SK-N-SH (cell line): Measurements from ENCODE around the gene TAMM41. TPM values are rescaled to one million over a fixed set of nuclear protein-coding genes. Genes with fewer than 3 reads are reported as not detected.

ENCODE experiments used
- CTCF ChIA-PET: fragments of 300-600, 350-600 bp; formaldehyde crosslinking; extraction: SDS; loops from one replicate; lab custom pipeline; 2021; lab: Yijun Ruan, JAX
- POLR2A ChIA-PET: fragments of 350-600 bp; sonication (Branson Sonifier 250); formaldehyde crosslinking; extraction: SDS; loops from one replicate; lab custom pipeline; 2020; ENCODE audit warnings: antibody characterized with exemption, inconsistent platforms; lab: Yijun Ruan, JAX
- DNase-seq: peaks from one replicate; pipeline ENCODE4 v3.0.0; 2012
- H2AFZ ChIP-seq: fragments of 200-600 bp; sonication (generic); 2 replicates; pipeline ENCODE4 v1.8.1; 2016; ENCODE audit warnings: antibody characterized with exemption, mild to moderate bottlenecking, low read depth
- H3F3A ChIP-seq: fragments of 200-600 bp; sonication (generic); replicated peaks from 2 replicates; pipeline ENCODE3; 2016; ENCODE audit warnings: antibody characterized with exemption, mild to moderate bottlenecking; ENCODE audit not compliant: insufficient read depth
- H3K27ac ChIP-seq, 2 experiments: fragments of 200-500 bp in 1 of 2; fragments of 200-600 bp in 1 of 2; sonication (Bioruptor generic) in 1 of 2; sonication (generic), shearing (Covaris generic) in 1 of 2; 2 replicates each; pipeline versions ENCODE4 v1.5.1 to v1.6.1; 2014 to 2016; ENCODE audit warnings: low read depth in 2 of 2, inconsistent platforms in 1 of 2, low read length in 1 of 2, mild to moderate bottlenecking in 1 of 2, mixed read lengths in 1 of 2
- H3K27me3 ChIP-seq: fragments of 200-600 bp; sonication (generic), shearing (Covaris generic); 2 replicates; pipeline ENCODE4 v1.6.1; 2016; ENCODE audit warnings: mixed run types; ENCODE audit not compliant: insufficient read depth
- H3K36me3 ChIP-seq, 2 experiments: fragments of 200-500 bp in 1 of 2; fragments of 200-600 bp in 1 of 2; sonication (Bioruptor generic) in 1 of 2; sonication (generic) in 1 of 2; replicated peaks in 1 of 2; 2 replicates each; pipeline versions ENCODE3 to v1.5.1; 2014 to 2016; ENCODE audit warnings: low read length in 1 of 2, mild to moderate bottlenecking in 1 of 2; ENCODE audit not compliant: insufficient read depth in 2 of 2, control insufficient read depth in 1 of 2
- H3K4me1 ChIP-seq, 2 experiments: fragments of 200-500 bp in 1 of 2; fragments of 200-600 bp in 1 of 2; sonication (Bioruptor generic) in 1 of 2; sonication (generic), shearing (Covaris generic) in 1 of 2; 2 replicates each; pipeline versions ENCODE4 v1.5.1 to v1.6.1; 2014 to 2016; ENCODE audit warnings: low read depth in 1 of 2, low read length in 1 of 2, mixed run types in 1 of 2; ENCODE audit not compliant: insufficient read depth in 2 of 2, control insufficient read depth in 1 of 2
- H3K4me2 ChIP-seq: fragments of 200-600 bp; sonication (generic), shearing (Covaris generic); 2 replicates; pipeline ENCODE4 v1.6.1; 2017; ENCODE audit warnings: mixed run types
- H3K4me3 ChIP-seq, 2 experiments: fragments of 200-500 bp in 1 of 2; fragments of 200-600 bp in 1 of 2; sonication (Bioruptor generic) in 1 of 2; sonication (generic), shearing (Covaris generic) in 1 of 2; 2 replicates each; pipeline versions ENCODE4 v1.5.1 to v1.8.1; 2014 to 2016; ENCODE audit warnings: low read depth in 2 of 2, inconsistent platforms in 1 of 2, low read length in 1 of 2, mild to moderate bottlenecking in 1 of 2, mixed read lengths in 1 of 2, moderate library complexity in 1 of 2
- H3K79me2 ChIP-seq: fragments of 200-600 bp; sonication (generic); 2 replicates; pipeline ENCODE4 v1.8.1; 2017; ENCODE audit warnings: mild to moderate bottlenecking; ENCODE audit not compliant: insufficient read depth
- H3K9ac ChIP-seq: fragments of 200-600 bp; sonication (generic); 2 replicates; pipeline ENCODE4 v1.6.1; 2017; ENCODE audit warnings: mixed run types
- H3K9me2 ChIP-seq: fragments of 200-600 bp; sonication (generic); 2 replicates; pipeline ENCODE4 v1.6.1; 2017; ENCODE audit warnings: mixed run types
- H3K9me3 ChIP-seq: fragments of 200-600 bp; sonication (generic); 2 replicates; pipeline ENCODE4 v1.6.1; 2017; ENCODE audit warnings: mixed run types, mild to moderate bottlenecking, moderate library complexity
- H4K20me1 ChIP-seq: fragments of 200-600 bp; sonication (generic); 2 replicates; pipeline ENCODE4 v1.6.1; 2017; ENCODE audit warnings: mild to moderate bottlenecking, mixed run types; ENCODE audit not compliant: insufficient read depth
- CHD2 ChIP-seq: fragments of 150-350 bp; IDR thresholded peaks from 2 replicates; pipeline ENCODE4 v1.6.1; 2018; ENCODE audit warnings: low read length; ENCODE audit not compliant: partially characterized antibody
- ELF1 ChIP-seq: IDR thresholded peaks from 2 replicates; pipeline ENCODE4 v1.4.0; 2012
- EZH2phosphoT487 ChIP-seq: fragments of 200-600 bp; sonication (generic); IDR thresholded peaks from 2 replicates; pipeline ENCODE4 v1.6.1; 2017; ENCODE audit warnings: low read depth, mixed run types, mild to moderate bottlenecking, antibody characterized with exemption, moderate library complexity, borderline replicate concordance
- FOSL2 ChIP-seq: IDR thresholded peaks from 2 replicates; pipeline ENCODE4 v1.4.0; 2012; ENCODE audit warnings: low read depth, mild to moderate bottlenecking, moderate library complexity, borderline replicate concordance
- FOXM1 ChIP-seq: IDR thresholded peaks from 2 replicates; pipeline ENCODE4 v1.4.0; 2012; ENCODE audit warnings: low read depth, mild to moderate bottlenecking
- GATA2 ChIP-seq: sonication (generic); formaldehyde crosslinking; IDR thresholded peaks from 2 replicates; pipeline ENCODE4 v1.5.0; 2020; ENCODE audit warnings: mild to moderate bottlenecking, missing genetic modification reagents
- IRF3 ChIP-seq: fragments of 150-350 bp; IDR thresholded peaks from 2 replicates; pipeline ENCODE4 v1.6.1; 2016; ENCODE audit warnings: mild to moderate bottlenecking, low read depth, low read length
- JUND ChIP-seq: IDR thresholded peaks from 2 replicates; pipeline ENCODE4 v1.4.0; 2012
- NRF1 ChIP-seq: IDR thresholded peaks from 2 replicates; pipeline ENCODE4 v1.6.1; 2012; ENCODE audit warnings: low read depth, mild to moderate bottlenecking, low read length
- REST ChIP-seq: IDR thresholded peaks from 2 replicates; pipeline ENCODE4 v1.6.1; 2012; ENCODE audit warnings: mild to moderate bottlenecking, low read depth, low read length, moderate library complexity
- RFX5 ChIP-seq: IDR thresholded peaks from 2 replicates; pipeline ENCODE4 v1.6.1; 2012; ENCODE audit warnings: mild to moderate bottlenecking, improper control_type of control experiment, low read length
- SIN3A ChIP-seq: IDR thresholded peaks from 2 replicates; pipeline ENCODE4 v1.6.1; 2012; ENCODE audit warnings: low read depth, mild to moderate bottlenecking, low read length, moderate library complexity, borderline replicate concordance
- TEAD4 ChIP-seq: IDR thresholded peaks from 2 replicates; pipeline ENCODE4 v1.4.0; 2012; ENCODE audit warnings: mild to moderate bottlenecking, borderline replicate concordance; ENCODE audit not compliant: insufficient read depth
- WGBS: methylation state at CpG from one replicate; pipeline ENCODE4 v1.1.6; 2017; ENCODE audit warnings: low lambda C conversion rate; 5-methylcytosine and 5-hydroxymethylcytosine counted together
- polyA plus RNA-seq, 3 experiments: library from polyadenylated mRNA; depleted of rRNA; stranded (reverse); fragments of >200 nt; gene quantifications; 2 replicates each; pipeline ENCODE4 v1.2.3, GENCODE V29; 2012
- TF ChIP-seq, protein P1 (sequence below): IDR thresholded peaks from 2 replicates; pipeline ENCODE4 v1.4.0; 2012; ENCODE audit warnings: low read depth, borderline replicate concordance
- TF ChIP-seq, protein P2 (sequence below): IDR thresholded peaks from 2 replicates; pipeline ENCODE4; 2012
- TF ChIP-seq, protein P3 (sequence below): fragments of 150-350 bp; IDR thresholded peaks from 2 replicates; pipeline ENCODE4 v1.6.1; 2017; ENCODE audit warnings: antibody characterized with exemption, low read length, low read depth, borderline replicate concordance

Gene TAMM41
- polyA plus RNA-seq, 1 of the 3 experiments (the other 2 are of a cell fraction): 14.3 TPM

- peak overlapping the region in 1 of 2 experiments; percentile 12; a peak in 1 of 4 replicates for H3K27ac ChIP-seq
- H3K4me2 ChIP-seq: no peak overlapping the region
- H3K36me3 ChIP-seq: peaks cover 52 to 63% of the 10 kb centered on the region in 2 experiments
- POLR2A ChIA-PET: no interaction called here
- no peak overlapping the region for H2AFZ ChIP-seq
- H3F3A ChIP-seq: peaks cover 7% of the 10 kb centered on the region
- H3K9me3 ChIP-seq: no peaks in the 10 kb centered on the region
- TF ChIP-seq IRF3: no peak
- TF ChIP-seq, protein P1, sequence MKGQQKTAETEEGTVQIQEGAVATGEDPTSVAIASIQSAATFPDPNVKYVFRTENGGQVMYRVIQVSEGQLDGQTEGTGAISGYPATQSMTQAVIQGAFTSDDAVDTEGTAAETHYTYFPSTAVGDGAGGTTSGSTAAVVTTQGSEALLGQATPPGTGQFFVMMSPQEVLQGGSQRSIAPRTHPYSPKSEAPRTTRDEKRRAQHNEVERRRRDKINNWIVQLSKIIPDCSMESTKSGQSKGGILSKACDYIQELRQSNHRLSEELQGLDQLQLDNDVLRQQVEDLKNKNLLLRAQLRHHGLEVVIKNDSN: no peak
- no peak for TF ChIP-seq SIN3A
- no peak for TF ChIP-seq TEAD4
- TF ChIP-seq, protein P2, sequence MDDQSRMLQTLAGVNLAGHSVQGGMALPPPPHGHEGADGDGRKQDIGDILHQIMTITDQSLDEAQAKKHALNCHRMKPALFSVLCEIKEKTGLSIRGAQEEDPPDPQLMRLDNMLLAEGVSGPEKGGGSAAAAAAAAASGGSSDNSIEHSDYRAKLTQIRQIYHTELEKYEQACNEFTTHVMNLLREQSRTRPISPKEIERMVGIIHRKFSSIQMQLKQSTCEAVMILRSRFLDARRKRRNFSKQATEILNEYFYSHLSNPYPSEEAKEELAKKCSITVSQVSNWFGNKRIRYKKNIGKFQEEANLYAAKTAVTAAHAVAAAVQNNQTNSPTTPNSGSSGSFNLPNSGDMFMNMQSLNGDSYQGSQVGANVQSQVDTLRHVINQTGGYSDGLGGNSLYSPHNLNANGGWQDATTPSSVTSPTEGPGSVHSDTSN: no peak
- TF ChIP-seq, protein P3, sequence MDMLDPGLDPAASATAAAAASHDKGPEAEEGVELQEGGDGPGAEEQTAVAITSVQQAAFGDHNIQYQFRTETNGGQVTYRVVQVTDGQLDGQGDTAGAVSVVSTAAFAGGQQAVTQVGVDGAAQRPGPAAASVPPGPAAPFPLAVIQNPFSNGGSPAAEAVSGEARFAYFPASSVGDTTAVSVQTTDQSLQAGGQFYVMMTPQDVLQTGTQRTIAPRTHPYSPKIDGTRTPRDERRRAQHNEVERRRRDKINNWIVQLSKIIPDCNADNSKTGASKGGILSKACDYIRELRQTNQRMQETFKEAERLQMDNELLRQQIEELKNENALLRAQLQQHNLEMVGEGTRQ: no peak
- TF ChIP-seq FOSL2: no peak
- TF ChIP-seq EZH2phosphoT487: no peak
- TF ChIP-seq JUND: no peak
- no peak for TF ChIP-seq ELF1
- no peak for TF ChIP-seq REST
- no peak for TF ChIP-seq GATA2 (CRISPR knock-in tag)
- TF ChIP-seq NRF1: no peak
- TF ChIP-seq CHD2: no peak
- TF ChIP-seq RFX5: no peak
- TF ChIP-seq FOXM1: no peak
- 67% methylated on average over 1 of the region's 1 CpG for WGBS
- H3K27me3 ChIP-seq: no peaks in the 10 kb centered on the region
- no peaks in the 10 kb centered on the region for H4K20me1 ChIP-seq
- no peak overlapping the region for H3K9ac ChIP-seq
- no peaks in the 10 kb centered on the region for H3K9me2 ChIP-seq
- CTCF ChIA-PET: interaction anchor here (1.3 to 3.3 kb wide), 6 partner anchors 9 to 447 kb away, joined by 5 to 14 read pairs (median 8); partner anchors contain the start of gene TAMM41
- H3K4me3 ChIP-seq: no peak overlapping the region
- H3K79me2 ChIP-seq: no peaks in the 10 kb centered on the region
- no peak for DNase-seq
- H3K4me1 ChIP-seq: no peaks in the 10 kb centered on the region
Measured at GRCh38 chr3:11826628-11827265, 19.9 kb downstream of the TAMM41 start.
